OCI-M2 (cell line): ENCODE measurements around the gene NUCB2.
"Not testable (repeated sequence)": the region's sequence is repeated elsewhere in the genome, so short reads cannot be mapped to it uniquely, and the experiment has no call there.

Experiments used
- DNase-seq: peaks from one replicate; lab custom pipeline; 2025; ENCODE audit not compliant: unreplicated experiment; lab: John Stamatoyannopoulos, UW

The NUCB2 gene

DNA sequence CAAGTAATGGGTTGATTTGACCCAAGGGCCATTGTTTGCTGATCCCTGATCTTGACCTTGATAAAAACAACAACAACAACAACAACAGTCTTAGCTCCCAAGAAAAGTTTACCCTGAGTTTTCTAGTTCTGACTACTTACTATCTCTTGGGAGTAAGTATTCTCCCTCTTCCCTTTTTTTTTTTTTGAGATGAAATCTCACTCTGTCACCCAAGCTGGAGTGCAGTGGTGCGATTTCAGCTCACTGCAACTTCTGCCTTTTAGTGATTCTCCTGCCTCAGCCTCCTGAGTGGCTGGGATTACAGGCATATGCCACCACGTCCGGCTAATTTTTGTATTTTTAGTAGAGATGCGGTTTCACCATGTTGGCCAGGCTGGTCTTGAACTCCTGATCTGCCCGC is 8.0 kb upstream of the NUCB2 start:
- DNase-seq, result not testable (repeated sequence)

DNA sequence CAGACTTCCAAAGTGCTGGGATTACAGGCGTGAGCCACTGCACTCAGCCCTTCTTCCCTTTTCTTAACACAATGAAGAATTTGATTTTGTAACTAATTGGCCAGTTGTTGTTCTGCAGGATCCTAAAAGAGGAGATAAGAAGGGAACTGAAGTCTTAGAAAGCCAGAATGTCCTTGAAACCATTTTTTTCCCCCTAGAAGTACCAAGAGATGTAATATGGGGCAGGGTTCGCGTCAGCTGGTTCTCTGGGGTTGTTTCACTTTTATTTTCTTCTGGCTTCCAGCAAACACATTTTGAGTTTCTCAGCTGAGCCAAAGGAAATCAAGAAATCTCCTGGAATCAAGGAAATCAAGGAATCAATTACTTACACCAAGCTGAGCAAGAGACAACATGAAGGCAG is 7.6 kb upstream of the NUCB2 start:
- DNase-seq, result no peak

DNA sequence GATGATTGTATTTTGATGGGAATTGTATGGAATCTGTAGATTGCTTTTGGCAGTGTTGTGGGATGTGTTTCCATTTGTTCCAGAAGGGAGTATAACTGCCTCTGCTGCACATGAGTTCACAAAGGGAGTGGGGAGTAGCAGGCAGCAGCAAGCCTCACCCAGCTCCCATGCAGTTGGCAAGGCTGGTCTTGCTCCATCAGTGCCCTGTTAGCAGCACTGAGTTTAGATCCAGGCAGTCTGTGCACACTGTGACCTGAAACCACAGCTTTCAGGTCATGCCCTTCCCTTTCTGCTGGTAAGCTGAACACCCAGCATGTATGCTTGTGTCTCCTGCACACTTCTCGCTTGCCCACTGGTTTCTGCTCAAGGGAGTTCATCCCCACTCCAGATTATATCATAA is 3.7 kb upstream of the NUCB2 start:
- no peak for DNase-seq

DNA sequence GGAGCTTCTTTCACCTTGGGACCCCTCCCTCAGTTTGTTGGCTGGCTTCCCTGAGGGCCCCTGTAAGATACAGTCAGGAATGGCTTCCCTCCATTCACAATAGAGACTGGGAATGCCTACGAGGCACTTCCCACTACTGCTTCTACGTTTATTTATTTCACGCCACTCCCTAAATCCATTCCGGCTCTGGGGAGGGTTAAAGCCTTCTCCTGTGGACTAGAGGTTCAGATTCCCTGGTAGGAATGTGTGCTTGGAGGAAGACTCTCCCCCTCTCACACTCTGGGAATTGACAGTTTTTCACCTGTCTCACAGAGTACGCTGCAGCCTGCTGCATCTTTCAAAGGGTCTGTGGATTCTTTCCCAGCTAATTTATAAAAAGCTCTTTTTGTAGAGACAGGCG is 3.3 kb upstream of the NUCB2 start:
- no peak for DNase-seq

DNA sequence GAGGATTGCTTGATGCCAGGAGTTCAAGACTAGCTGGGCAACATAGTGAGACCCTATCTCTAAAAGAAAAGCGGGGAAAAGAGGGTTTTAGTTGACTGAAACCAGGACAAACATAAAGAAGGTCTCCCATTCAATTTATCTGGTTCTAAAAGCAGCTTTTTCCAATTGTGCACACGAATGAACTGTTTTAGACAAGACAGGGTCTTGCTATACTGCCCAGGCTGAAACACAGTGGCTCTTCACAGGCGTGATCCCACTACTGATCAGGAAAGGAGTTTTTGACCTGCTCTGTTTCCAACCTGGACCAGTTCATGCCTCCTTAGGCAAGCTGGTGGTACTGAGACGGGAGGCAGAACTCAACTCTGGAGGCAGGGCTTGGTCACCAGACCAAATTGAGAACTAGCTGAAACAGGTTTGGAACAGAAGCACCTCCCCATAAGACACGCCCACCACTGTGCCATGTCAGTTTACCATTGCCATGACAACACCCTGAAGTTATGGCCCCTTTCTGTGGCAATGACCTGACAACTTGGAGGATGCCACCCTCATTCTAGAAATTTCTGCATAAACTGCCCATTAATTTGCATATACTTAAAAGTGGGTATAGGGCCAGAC is 2.8 kb upstream of the NUCB2 start:
- no peak for DNase-seq

DNA sequence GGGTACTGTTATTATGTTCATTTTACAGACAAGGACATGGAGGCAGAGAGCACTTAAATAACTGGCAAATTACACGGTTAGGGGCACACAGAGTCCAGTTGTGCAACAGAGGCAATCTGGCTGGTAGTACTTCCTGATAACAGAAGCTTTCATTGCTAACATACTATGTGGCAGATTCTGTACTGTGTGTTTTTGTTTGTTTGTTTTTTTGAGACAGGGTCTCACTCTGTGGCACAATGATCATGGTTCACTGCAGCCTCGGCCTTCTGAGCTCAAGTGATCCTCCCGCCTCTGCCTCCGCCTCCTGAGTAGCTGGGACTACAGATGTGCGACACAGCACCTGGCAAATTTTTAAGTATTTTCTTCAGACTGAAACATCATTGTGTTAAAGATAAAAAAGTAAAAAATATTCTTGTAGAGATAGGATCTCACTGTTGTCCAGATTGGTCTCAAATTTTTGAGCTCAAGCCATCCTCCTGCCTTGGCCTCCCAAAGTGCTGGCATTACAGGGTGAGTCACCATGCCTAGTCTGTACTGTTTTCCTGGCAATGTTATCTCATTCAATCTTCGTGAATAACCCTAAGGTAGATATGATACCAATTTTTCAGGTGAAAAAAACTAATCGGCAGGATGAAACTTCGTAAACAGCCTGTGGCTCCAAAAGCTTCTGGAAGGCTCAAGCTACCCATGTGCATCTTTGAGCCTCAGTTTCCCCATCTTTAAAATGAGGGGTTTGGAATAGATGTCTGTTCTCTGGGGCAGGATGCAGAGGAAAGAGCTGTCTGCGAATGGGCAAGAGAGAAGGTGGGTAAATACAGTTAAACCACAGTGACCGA is 921 bp upstream of the NUCB2 start:
- DNase-seq, result no peak

DNA sequence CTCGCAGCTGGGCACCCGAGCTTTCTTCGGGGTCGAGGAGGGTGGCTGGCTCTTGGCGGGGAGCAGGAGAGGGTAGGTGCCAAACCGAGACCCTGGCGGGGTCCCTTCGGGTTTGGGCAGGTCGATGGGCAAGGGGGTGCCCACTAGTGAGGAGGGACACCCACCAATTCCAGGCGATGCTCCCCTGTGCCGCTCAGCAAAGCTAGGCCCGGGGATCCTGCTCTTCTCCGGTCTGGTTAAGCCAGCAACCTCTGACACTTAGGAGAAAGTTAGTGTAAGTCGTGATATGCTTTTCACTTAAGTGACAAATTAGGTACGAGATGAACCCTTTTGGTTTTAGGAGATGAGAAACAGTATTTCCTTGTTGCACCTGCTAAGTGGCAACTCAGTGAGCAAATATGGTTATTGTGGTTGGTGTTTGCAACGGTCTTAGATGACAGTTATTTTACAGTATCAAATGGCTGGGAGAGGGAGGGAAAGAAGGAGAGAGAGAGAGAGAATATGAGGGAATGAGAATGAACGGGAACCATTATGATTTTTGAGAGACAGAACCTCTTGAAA is 565 bp downstream of the NUCB2 start:
- DNase-seq, result no peak

DNA sequence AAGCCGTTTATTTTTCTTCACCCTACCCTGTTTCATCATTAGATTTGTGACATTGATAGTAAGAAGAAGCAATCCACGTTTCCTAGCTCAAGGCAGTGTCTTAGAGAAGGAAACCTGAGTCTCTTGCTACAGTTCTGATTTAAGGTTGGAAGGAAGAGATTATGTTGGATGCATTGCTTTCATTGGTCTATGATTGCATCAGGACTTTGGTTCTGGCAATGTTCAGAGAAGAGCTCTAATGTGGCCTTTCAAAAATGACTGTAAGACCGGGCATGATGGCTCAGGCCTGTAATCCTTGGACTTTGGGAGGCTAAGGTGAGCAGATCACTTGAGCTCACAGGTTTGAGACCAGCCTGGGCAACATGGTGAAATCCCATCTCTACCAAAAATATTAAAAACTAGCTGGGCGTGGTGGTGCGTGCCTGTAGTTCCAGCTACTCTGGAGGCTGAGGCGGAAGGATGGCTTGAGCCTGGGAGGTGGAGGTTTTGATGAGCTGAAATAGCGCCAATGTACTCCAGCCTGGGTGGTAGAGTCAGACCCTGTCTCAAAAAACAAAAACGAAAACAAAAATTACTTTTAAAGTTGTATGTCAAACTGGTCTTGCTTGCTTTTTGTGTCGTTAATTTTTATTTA is 4.1 kb downstream of the NUCB2 start:
- no peak for DNase-seq

DNA sequence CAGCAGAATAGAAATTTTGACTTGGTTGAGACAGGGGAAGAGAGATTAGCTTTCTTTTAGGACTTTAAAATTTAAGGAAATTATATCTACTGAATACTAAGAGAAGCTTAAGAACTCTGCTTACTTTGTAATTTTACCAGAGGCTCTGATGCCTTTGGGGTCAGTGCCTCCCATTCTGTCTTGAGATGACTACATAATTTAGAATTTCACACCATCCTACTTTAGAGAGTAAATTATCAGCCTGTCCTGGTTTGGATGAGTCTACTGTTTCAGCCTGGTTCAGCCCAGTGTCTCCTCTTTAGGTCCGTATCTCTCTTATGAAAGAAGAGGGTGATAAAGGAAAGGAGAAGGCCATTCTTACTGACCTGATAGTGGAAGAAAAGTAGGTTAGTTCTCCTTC is 9.8 kb downstream of the NUCB2 start:
- no peak for DNase-seq

DNA sequence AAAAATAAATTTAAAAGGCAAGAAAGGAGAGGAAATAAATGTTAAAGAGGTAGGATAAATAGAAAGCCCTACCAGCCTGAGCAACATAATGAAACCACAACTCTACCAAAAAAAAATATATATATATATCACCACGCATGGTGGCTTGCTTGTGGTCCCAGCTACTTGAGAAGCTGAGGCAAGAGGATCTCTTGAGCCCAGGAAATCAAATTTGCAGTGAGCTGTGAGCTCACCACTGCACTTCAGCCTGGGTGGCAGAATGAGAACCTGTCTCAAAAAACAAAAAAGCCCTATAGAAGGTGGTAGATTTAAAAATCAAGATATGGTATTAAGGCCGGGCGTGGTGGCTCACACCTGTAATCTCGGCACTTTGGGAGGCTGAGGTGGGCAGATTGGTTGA is 10.5 kb downstream of the NUCB2 start:
- no peak for DNase-seq

DNA sequence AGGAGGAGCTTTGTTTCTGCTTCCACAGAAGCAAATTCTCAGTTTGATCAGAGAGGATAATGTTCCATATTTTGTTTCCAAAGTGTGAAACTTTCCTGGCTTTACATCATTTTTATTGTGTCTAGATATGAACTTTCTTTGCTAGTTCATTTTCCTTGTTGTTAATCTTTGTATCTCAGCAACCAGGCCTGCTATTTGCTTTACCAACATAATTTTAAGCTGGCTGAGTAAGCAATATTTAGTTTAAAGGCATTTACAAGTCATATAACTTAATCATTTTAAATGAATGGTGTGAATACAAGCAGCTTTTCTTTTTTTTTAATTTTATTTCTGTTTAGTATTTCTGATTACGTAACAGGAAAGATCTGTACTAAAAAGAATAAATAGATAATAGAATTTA is 15.2 kb downstream of the NUCB2 start:
- DNase-seq, result no peak

DNA sequence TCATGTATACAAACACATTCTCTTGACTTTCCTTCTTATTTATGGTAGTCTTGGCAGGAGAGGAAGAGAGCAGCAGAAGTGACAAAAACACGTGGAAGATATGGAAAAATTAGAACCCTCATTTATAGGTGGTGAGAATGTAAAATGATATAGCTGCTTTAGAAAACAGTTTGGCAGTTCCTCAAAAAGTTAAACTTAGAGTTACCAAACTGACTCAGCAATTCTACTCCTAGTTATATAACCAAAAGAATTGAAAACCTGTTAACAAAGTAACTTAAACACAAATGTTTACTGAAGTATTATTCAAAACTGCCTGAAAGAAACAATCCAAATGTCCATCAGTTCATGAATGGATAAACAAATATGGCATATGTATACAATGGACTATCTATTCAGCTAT is 16.8 kb downstream of the NUCB2 start:
- no peak for DNase-seq

DNA sequence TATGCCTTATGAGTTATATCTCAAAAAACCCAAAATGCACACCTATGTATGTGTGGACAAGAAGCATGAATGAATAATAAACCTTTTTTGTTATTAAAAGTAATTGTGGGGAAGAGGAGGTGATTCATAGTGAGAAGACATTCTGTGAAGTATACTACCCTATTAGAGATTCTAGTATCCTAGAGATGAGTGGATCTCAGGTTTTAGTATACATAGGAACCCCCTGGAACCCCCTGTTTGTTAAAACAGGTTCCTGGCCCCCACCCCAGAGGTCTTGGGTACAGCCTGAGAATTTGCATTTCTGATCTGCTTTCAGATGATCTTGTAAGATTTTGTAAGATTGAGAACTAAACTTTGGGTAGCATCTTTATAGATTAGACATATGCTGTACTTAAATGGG is 17.5 kb downstream of the NUCB2 start:
- no peak for DNase-seq

DNA sequence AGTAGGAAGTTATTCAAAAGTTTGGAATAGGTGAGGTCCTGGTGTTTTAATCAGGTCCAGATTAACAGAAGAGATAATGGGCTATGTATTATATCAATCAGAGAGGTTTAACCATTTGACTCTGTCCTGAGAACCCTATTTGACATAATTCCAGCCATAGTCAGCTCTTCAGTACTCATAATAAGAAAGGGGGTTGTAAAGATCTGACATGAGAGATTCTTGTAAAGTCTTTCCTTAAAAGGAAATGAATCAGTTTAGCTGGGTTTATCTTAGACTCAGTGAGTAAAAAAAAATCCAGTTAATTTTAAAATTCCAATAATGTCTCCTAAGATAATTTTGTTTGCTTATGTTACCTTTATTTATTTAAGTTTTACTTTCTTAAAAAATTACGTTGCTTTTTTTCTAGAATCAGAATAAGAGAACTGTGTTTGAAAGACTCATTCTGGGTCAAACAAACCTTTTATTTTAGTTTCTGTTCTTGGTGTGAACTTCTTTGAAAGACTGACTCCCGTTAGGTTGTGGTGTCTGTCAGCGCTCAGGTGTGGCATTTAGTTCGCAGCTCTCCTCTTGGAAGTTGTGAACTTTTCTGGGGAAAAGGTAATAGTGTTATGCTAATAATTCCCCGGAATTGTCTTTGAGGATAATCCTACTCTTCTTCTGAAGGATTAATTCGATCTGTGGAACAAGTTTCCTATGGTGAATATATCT is 20.5 kb downstream of the NUCB2 start:
- DNase-seq, result no peak

DNA sequence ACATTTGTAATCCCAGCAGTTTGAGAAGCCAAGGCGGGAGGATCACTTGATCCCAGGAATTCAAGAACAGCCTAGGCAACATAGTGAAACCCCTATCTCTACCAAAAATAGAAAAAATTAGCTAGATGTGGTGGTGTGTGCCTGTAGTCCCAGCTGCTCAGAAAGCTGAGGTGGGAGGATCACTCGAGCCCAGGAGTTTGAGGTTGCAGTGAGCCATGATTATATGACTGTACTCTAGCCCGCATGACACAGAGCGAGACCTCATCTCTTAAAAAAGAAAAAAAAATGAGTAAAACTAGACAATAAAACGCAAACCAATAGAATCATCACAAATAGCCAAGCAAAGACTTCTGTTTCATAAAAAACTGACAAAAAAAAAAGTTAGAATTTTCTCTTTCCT is 21.8 kb downstream of the NUCB2 start:
- no peak for DNase-seq

DNA sequence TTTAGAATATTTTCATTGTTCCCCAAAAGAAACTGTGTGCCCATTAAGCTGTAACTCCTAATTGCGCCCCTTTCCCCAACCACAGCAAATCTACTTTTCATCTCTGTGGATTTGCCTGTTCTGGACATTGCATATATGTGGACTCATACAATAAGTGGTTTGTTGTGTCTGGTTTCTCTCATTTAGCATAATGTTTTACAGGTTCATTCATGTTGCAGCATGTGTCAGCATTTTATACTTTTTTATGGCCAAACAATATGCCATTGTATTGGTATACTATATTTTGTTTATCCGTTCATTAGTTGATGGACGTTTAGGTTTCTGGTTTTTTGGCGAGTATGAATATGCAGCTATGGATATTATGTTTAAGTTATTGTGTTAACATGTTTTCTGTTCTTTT is 23.8 kb downstream of the NUCB2 start:
- no peak for DNase-seq

DNA sequence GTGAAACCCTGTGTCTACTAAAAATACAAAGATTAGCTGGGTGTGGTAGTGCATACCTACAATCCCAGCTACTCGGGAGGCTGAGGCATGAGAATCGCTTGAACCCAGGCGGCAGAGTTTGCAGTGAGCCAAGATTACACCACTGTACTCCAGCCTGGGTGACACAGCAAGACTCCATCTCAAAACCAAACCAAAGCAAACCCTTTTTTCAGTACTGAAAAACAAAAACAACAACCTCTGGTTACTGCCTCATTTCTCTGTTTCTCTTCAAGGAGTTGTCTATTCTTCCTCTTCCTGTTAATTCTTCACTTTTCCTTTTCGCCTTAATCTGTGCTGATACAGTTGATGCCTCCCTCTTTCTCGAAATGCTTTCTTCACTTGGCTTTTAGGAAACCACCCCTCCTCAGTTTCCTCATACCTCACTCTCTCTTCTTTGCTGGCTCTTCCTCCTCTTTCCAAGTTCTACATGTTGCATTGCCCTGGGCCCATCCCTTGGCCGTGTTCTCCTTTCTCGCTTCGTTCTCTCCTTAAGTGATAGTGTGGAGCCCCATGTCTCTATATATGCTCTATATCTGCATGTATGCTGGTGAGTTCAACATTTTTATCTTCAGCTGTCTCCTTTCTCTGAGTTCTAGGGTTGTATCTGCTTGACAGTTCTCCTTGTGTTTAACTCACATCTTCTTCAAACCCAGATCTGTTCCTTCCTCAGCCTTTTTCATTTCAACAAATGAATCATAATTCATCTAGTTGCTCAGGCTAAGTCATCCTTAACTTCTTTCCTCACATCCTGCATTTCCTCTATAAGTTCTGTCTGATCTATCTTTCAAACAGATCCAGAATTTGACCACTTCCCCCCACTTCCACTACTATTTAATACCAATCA is 37.1 kb downstream of the NUCB2 start:
- no peak for DNase-seq

DNA sequence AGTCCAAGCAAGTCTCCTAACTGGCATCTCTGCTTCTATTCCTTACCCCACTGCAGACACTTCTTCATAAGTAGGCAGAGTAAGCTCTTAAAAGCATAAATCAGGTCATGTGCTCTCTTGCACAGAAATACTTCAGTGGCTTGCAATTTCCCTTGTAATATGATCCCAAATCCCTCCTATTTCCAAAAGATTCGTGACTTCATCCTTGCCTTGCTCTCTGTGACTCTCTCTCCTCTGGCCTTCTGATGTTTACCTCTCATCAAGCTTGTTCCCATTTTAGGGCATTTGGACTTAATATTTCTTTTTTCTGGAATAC is 37.7 kb downstream of the NUCB2 start:
- DNase-seq, result no peak

DNA sequence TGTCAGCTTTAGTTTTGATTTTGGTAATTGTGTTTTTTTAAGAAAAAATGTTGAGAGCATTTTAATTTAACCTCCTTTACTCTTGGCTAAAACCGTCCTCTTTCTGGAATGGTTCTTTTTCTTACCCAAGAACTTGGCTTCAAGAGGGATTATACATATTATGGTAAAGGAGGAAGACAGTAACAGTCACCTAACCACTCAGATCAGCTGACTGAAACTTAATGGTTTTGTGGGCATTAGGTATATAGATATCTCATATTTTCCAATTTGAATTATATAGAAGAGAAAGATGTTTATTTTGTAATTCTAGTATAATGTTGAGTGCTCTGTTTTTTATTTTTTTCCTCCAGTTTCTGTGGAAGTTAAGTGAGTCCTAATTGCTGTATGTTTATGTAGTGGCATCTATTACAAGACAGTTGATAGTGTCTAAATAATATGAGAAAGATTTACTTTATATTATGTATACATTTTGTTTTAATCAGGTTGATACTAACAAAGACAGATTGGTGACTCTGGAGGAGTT is 38.4 kb downstream of the NUCB2 start:
- no peak for DNase-seq

DNA sequence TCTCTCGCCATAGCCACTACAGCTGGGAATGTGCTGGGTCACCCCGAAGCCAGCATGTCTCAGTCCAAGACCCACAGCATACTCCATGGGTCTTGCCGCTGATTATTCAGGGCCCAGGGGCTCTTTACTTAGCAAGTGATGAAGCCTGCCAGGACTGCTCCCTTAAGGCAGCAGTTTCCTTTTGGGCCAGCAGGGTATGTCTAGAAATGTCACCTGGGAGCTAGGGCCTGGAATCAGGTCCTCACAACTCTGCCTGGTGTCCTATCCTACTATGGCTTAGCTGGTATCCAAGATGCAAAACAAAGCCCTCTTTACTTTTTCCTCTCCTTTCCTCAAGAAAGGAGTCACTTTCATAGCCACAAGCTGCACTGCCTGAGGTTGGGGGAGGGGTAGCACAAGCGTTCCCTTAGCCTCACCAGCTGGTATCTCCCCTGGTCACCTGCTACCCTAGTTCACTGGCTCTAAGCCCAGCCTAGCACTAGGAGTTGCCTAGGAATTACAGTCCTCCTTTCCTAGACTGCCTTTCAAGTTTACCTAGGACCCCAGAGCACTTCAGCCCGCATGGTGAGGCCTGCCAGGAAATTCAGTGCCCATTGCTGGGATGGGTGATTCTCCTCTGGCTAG is 52.4 kb downstream of the NUCB2 start:
- no peak for DNase-seq
